NCI-H345 treated with DMSO at 0.1 percent for 48 hours (cell line): ENCODE measurements around the gene SH3BGRL2.

Experiments used
- DNase-seq: peaks from one replicate; lab custom pipeline; 2025; ENCODE audit not compliant: unreplicated experiment; lab: John Stamatoyannopoulos, UW

Gene SH3BGRL2

DNA sequence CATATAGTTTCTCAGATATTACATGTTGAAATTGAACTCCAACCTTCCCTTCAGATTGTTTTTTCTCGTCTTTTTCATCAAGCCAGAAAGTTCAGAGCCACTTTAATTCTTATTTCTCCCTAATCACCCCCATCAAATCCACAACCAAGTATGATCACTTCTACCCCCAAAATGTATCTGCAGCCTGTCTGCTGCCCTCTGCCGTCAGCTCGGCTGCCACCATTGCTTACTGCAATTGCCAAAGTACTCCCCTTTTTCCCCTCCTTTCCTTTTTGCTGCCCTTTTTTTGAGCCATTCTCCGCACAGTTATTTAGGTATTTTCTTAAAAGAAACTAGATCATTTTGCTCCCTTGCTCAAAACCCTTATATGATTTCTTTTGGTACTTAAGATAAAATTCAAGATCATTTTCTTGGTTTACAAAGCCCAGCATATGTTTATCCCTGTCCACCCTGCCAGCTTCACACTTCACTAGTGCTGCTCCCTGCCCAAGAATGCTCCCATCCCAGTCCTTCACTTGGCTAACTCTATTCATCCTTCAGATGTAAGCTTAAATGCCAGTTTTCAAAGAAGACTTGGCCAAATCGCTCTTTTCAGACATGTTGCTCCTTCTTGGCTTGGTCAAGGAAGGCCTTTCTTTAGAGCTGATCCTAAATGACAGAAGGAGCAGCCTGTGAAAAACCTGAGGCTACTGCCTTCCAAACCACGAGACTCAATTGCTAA, 63.7 kb downstream of the SH3BGRL2 start:
- no peak for DNase-seq

DNA sequence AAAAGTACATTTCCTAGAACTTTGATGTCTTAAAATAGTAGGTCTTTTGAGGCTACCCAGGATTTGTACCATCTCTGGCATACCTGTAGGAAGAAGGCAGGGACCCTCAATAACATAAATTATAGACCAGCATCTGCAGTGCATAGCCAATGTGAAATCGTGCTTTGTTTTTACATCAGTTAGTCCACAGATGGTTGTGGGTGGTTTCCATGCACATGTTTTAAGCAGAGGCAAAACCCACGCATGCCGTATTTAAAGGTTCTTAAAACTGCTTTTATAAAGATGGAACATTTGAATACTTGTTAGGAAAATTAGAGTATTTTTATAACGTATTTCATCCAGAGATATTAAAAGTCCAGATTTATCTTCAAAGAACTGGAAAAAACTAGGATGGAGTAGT, 66.3 kb downstream of the SH3BGRL2 start:
- DNase-seq, result no peak

DNA sequence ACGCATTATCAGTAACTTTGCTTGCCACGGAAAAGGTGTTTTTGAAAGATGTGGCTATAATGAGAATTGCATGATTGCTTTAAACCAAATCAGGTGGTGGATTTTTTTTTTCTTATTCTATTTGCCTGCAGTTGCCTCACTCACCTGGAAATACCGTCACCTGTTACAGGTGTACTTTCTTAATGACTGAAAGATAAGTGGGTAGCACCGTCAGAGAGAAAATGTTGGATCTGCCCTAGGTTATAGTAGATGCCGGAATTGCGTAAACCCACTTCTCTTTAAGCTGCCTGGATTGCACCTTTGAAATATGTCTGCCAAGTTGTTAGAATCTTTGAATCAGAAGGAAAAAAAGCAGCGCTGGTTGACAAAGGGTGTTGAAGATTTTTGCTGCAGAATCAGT, 68.5 kb downstream of the SH3BGRL2 start:
- no peak for DNase-seq

DNA sequence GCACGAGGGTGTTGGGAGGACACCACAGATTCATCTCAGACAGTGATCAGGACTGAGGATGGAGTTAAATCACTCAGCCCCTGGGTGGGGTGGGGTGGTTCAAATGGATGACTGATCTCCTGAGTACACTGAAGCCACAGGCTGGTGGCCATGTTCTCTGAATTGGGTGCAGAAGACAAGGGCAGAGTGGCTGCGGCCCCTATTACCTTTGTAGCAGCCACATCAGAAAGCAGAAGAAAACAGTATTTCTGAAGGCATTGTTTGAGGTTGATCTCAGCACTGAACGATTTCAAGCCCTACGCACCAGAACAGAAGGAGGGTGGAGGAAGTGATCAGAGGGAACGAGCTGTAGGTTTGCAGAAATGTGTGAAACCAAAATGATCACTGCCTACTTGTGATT, 71.6 kb downstream of the SH3BGRL2 start:
- no peak for DNase-seq

DNA sequence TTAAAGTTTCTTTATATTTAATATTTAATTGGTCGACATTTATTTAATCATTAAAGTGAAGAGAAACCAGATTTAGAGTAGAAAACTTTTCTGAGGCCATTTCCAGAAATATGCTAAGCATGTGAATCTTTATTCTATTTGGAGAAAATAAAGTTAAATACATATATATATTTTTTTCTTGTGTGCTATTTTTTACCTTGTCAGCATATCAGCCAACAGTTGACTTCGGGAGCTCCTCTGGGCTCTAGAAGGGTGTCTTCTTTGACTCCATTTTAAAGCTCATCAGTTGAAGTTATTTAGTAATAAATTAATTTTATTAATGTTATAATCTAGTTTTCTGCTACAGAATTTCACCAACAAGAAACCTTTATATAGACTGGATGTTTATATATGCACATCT, 73.1 kb downstream of the SH3BGRL2 start:
- no peak for DNase-seq

DNA sequence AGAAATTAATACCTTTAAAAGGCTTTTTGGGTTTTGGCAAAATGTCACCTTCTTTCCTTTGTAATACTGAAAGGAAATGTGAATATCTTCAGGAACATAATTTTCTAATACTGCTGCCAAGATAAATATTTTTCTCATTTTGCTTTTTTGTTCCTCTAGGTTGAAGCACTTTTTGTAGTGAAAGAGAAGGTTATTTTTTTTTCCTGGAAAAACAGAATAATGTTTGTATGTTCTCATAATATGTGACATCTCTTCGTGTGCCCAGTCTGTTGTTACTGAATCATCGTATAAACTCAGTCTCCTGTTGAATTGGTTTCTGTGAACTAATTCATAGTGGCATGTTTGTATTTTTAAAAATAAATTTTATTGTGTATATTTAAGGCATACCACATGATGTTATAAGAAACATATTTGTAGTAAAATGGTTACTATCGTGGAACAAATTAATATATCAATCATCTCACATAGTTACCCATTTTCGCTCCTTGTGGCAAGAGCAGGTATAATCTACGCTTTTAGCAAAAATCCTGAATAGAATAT, 74.4 kb downstream of the SH3BGRL2 start:
- DNase-seq, result no peak

DNA sequence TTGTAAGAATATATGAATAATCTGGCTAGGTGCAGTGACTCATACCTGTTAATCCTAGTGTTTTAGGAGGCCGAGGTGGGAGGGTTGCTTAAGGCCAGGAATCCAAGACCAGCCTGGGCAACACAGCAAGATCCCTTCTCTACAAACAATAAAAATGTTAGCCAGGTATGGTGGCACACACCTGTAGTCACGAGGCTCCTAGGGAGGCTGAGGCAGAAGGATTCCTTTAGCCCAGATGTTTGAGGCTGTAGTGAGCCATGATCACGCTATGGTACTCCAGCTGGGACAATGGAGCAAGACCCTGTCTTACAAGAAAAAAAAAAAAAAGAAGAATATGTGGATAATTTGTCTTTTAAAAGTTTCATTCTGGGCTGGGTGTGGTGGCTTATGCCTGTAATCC, 75.4 kb downstream of the SH3BGRL2 start:
- no peak for DNase-seq

DNA sequence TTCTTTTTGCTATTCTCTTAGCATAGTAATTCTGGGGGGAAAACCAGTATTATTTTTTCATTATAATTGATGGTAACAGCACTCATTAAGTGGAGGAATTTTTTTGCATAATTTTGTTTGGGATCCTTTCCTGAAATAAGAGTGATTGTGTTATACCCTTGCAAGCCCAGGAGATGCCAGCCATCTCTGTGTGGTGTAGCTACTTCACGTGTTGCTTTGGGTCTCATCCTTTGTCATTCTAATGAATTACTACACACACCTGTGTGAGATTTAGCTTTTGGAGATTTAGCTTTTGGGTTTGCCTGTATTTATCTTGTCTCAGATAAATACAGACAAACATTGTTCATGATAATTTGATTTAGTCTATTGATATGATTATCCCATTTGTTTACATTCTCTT, 76.5 kb downstream of the SH3BGRL2 start:
- DNase-seq, result no peak

DNA sequence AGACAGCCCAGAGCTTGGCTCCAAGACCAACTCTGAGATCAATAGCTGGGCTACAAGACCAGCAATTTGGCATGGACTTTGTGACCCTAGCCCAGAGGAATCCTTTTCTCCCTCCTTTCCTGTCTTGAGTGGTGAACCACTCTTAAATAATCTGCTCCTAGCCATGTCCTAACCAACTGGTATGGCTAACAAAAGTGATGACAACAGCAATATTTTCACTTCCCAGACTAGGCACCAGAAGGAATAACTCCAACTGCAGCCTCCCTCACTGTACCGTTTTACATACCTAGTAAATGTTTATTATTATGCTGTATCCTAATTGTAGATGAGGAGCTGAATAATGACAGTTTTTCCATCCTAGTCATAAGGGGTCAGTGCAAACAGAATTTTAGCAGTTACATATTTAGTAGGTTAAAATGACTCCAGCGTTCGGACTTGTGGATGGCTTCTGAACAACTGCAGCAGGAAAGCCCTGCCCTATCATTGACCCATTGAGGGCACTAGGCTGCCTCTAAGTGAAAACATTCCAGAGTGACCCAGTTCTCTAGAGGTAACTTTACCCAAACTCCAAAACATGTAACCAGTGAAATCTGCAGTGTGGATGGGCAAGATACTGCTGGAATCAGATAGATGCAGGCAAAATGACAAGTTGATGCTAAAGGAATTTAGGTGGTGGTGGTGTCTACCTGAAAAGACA, 77.1 kb downstream of the SH3BGRL2 start:
- DNase-seq, result no peak

DNA sequence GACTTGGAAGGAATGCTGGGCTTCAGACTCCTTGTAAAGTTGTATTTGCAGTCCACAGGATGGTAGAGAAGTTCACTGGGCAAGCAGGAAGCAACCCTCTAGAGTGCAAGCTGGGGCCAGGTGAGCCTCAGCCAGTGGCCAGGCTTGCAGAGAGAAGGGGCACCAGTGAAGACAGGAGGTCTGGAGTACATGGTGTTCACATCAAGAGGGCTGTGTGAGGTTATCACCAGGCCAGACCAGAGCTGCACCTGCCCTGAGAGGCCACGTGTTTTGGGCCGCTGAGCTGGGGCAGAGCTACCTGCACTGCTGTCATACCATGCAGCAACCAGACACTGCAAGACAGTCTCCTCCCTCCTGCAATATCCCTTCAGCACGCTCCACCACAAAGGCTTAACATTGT, 79.0 kb downstream of the SH3BGRL2 start:
- DNase-seq, result no peak

DNA sequence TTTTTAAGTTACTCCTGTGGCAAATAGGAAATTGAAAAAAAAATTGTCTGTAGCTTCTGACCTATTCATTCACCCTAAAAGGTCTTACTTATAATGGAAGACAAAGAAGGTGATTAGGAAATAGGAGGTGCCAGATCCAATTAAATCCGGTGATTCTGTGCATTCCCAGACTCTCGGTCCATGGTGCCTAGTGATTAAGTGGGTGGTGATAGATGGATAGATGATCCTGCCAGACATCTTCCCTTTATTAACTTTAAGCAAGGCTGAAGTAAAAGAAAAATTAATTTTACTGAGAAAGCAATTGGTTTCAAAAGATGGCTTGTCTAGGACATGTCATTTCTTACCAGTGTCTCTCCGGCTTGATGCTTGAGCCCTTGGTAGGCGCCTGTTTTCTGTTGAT, 80.0 kb downstream of the SH3BGRL2 start:
- DNase-seq, result no peak

DNA sequence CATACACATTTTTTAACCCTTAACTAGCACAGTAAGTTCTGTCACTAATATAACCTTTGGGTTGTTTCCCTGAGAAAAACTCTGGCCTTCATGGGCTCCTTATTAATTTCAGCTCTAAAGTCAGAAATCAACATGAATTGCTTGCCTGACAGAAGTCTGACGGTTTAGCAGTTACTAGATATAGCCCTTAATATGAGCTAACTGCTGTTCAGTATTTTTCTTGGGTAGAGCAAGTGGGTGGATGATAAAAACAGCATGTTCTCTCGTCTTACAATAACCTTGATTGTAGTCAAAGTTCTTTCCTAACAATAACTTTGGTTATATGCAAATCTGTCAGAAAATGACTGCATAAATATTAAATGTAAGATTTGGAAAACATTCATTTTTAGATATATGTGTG, 81.0 kb downstream of the SH3BGRL2 start:
- DNase-seq, result no peak

DNA sequence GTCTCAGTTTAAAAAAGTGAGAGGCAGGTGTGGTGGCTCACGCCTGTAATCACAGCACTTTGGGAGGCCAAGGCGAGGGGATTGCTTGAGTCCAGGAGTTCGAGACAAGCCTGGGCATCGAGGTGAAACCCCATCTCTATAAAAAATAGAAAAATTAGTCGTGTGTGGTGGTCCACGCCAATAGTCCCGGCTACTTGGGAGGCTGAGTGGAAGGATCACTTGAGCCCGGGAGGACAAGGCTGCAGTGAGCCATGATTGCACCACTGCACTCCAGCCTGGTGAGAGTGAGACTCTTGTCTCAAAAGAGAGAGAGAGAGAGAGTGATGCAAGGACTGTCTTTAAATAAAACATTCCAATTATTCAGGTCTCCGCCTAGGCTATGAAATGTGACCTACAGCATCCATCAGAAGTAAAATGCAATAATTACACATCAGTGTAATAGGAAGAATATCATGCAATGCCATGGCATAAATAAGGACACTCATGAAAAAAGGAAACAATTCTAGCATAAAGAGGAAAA, 81.5 kb downstream of the SH3BGRL2 start:
- no peak for DNase-seq

DNA sequence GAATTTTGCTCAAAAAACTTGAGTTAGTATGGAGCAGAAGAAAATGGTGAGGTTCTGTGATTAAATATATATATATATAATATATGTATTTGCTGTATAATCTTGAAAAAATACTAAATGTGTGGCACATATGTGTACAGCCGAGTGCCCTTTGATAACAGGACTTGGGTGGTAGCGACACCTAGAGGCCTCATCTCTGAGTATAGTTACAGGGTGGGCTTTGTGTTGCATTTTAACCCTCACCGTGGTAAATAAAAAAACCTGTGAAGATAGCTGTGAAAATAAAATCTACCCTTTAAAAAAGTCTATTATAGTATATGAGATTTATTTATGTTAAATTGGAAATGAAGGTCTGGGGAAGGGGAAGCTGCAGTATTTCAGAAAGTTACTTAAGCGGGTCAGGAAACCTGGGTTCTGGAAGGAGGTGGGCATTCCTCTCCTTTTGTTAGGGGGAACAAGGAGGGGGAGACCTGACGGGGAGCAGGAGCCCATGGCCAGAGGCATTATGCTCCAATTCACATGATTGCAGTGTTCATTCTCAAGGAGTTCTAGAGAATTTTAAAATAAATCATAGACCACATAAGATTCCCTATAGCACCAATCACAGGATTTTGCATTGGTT, 82.7 kb downstream of the SH3BGRL2 start:
- DNase-seq, result peak; percentile 46

DNA sequence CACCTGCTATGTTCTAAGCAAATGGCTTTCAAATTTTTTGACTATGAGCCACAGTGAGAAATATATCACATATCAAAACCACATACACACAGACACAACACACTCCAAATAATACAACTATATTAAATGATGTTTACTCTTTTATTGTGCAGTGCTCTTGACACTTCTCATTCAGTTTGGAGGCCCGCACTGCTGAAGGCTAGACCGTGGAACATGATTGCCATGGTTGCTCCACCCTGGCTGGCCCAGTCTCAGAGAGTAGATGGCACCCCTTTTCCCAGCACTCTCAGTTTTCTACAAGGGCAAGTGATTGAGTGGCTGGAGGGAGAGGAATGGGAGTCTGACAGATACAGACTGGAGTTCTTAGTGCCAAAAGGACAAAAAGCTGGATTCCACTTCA, 86.9 kb downstream of the SH3BGRL2 start:
- DNase-seq, result no peak

DNA sequence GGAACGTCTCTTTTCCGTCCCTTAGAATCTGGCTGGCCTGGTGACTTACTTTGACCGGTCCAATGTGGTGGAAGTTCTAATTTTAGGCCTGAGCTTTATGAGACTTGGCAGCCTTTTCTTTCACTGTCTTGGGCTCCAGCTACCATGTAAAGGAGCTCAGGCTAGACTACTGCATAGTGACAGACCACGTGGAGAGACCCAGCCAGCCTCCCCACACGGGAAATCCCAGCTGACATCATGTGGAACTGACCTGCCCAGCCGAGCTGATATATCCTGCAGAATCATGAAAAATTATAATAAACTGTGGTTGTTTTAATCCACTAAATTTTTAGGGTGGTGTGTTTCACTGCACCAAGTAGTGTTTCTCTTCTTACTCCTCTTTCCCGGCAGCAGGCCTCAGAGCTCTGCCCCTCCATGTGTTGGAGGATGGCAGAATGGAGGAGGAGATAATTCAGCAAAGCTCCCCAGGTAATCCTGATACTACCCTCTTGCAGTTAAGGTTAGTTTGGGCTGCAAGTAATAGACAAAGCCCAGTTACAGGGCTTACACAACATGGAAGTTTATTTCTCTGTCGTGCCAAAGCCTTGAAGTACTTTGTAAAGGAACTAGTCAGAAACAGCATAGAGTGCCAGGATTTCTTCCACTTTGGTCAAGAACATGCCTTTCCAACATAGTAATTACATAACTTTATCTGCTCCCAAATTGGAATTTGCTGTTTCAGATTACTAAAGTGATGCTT, 87.5 kb downstream of the SH3BGRL2 start:
- DNase-seq, result no peak

DNA sequence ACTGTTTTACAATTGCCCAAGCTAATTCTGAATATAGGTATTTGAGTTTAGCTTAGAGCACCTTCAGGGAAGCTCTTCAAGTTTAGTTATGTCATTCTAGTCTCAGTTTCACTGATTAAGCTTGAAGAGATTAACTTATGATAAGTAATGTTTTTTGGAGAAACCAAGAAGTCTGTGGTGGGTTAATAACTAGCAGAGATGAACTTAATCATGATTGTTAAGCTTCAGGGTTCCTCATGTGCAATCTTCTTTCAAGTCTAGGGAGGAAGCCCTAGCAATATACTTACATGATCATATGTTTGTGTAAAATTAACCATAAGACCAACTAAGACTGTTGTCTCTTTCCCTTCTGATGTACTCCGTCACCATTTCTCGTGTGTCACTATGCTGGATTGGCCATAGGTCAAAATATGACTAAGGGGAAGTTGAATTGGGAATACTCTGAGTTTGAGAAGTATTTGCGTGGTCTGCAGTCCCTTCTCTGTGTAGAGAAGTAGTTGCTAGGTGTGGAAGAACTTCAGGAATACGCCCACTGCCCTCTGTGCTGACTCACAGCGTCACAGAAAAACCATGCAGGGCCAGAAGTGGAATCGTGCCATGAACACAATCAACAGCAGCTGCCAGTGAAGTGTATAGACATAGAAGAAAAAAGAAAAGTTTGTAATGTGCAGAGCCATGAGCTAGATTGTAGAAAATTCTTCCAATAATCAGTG, 88.3 kb downstream of the SH3BGRL2 start:
- no peak for DNase-seq

DNA sequence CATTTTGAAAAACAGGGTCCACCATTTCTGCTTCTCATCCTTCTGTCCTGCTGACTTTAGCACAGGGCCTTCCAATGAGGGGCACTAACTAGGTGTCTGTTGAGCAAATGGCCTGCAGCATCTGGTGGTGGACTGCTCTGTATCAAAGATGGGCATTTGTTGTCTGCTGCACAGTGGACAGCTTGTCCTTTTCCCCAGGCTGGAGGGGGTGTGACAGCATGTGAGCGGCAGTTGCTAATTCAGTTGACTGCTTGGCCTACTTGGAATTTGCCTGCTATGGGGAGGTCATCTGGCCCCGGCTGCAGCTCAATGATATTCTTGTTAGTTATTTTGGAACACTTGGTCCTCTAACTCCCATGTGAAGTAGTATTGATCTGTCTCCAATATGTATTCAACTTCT, 93.7 kb downstream of the SH3BGRL2 start:
- DNase-seq, result no peak

DNA sequence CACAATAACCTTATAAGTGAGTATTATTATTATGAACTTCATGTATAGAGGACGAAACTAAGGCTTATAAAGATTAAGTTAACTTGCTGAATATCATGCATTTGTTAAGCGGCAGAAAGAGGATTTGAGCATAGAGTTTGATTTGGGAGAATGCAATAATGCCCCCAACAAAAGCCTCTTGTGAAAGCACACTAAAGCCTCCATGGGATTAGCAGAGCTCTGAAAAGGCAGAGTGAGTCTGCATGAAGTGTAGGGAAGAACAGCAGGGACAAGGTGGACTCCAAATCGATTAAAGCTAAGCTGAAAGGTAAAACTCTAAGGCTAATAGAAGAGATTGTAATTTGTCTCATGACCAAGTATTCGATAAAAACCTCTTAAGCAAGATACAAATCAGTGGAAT, 100.3 kb downstream of the SH3BGRL2 start:
- no peak for DNase-seq

DNA sequence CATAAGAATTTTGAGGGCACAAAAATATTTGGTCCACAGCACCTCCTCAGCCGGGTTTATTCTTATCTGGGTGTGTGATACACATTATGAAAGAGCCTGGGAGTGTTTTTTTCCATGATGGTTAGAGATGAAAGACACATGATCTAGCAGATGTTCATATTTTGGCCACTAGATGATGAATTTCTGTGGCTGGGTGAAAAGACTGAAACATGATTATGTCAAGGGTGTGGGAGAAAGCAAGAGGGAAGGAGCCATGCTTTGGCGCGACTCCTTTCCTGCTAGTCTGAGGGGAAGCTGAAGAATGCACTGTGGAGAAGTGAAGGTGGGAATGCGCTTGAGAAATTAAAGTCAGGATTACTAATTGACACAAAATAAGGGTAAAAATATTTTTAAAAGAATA, 102.3 kb downstream of the SH3BGRL2 start:
- no peak for DNase-seq

DNA sequence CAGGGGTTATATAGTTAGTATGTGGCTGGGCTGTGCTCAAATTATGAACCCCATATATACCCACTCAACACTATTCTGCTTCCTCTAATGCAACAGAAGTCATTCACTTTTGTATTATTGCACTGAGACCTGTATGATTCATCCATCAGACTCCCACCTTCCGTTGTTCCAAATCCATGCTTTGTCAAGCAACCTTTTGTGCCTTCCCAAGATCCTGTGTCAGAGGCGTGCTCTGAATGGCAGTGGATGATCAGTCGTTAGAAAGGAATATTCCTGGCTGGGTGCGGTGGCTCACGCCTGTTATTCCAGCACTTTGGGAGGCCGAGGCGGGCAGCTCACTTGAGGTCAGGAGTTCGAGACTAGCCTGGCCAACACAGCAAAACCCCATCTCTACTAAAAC, 103.2 kb downstream of the SH3BGRL2 start:
- DNase-seq, result no peak
